ENCODE measurements around the gene HEBP1. TPM values are rescaled to one million over a fixed set of nuclear protein-coding genes. Genes with fewer than 3 reads are reported as not detected.

Gene HEBP1
- total RNA-seq, 3 donors from 2014 or later (not counting 1 experiment from before 2014, with no cell fraction given) = 10.8 to 13.5 (median 11.9) TPM

- WGBS (ENCODE audit: insufficient coverage) = 51% methylated on average over 3 of the region's 3 CpGs
- Mint-ChIP-seq H3K9me3 (no peaks in the 10 kb centered on the region), H3K36me3 (no peaks in the 10 kb centered on the region), H3K4me3 (no peak overlapping the region), H3K4me1 (peaks cover 36 to 55% of the 10 kb centered on the region in 2 donors), H3K27me3 (ENCODE audit: low read depth in 2 of 2) (no peaks in the 10 kb centered on the region), H3K27ac (no peak overlapping the region)
- no peak for ATAC-seq
- H3K9me3 ChIP-seq (ENCODE audit: control insufficient read depth, insufficient read depth, low read length) = no peaks in the 10 kb centered on the region
- H3K4me3 ChIP-seq (ENCODE audit: low read length) = no peak overlapping the region
- no peak overlapping the region for H3K27ac ChIP-seq (ENCODE audit: low read length)
- no peaks in the 10 kb centered on the region for H3K36me3 ChIP-seq (ENCODE audit: control insufficient read depth, insufficient read depth, low read length)
- intact Hi-C loops (cut with micrococcal nuclease) = no loop called here
- peaks cover 21% of the 10 kb centered on the region for H3K4me1 ChIP-seq (ENCODE audit: control insufficient read depth, insufficient read depth, low read length)
- TF ChIP-seq CTCF (IDR thresholded peaks at IDR 0.05) = no peak
- DNase-seq = no peak
- H3K27me3 ChIP-seq (ENCODE audit: control insufficient read depth, insufficient read depth, low read length) = no peaks in the 10 kb centered on the region
Observed at GRCh38 chr12:12997156-12997555, 2.9 kb downstream of the HEBP1 start.

GRCh38 chr12:12996209-12996608 lies 3.9 kb downstream of the HEBP1 start:
- no peaks in the 10 kb centered on the region for H3K9me3 Mint-ChIP-seq
- Histone ChIP-seq H3K27ac (ENCODE audit: low read length) (no peak overlapping the region), H3K27me3 (ENCODE audit: control insufficient read depth, insufficient read depth, low read length) (no peaks in the 10 kb centered on the region), H3K4me3 (ENCODE audit: low read length) (no peak overlapping the region), H3K4me1 (ENCODE audit: control insufficient read depth, insufficient read depth, low read length) (peaks cover 14% of the 10 kb centered on the region), H3K36me3 (ENCODE audit: control insufficient read depth, insufficient read depth, low read length) (no peaks in the 10 kb centered on the region), H3K9me3 (ENCODE audit: control insufficient read depth, insufficient read depth, low read length) (no peaks in the 10 kb centered on the region)
- H3K4me3 Mint-ChIP-seq = no peak overlapping the region
- intact Hi-C loops (cut with micrococcal nuclease) = no loop called here
- ATAC-seq (no peak), DNase-seq (no peak)
- WGBS (ENCODE audit: insufficient coverage) = 96% methylated on average over 3 of the region's 3 CpGs
- H3K27me3 Mint-ChIP-seq (ENCODE audit: low read depth in 2 of 2) = no peaks in the 10 kb centered on the region
- peaks cover 29 to 49% of the 10 kb centered on the region in 2 donors for H3K4me1 Mint-ChIP-seq
- no peak for TF ChIP-seq CTCF (IDR thresholded peaks at IDR 0.05)
- no peaks in the 10 kb centered on the region for H3K36me3 Mint-ChIP-seq
- no peak overlapping the region for H3K27ac Mint-ChIP-seq

- no peaks in the 10 kb centered on the region for H3K27me3 ChIP-seq (ENCODE audit: control insufficient read depth, insufficient read depth, low read length)
Observed at GRCh38 chr12:12995088-12995487, 5.0 kb downstream of the HEBP1 start.

More at GRCh38 chr12:12995088-12995487, 5.0 kb downstream of the HEBP1 start:
- intact Hi-C loops (cut with micrococcal nuclease) = no loop called here
- Mint-ChIP-seq H3K36me3 (no peaks in the 10 kb centered on the region), H3K9me3 (no peaks in the 10 kb centered on the region), H3K27ac (no peak overlapping the region), H3K4me3 (no peak overlapping the region), H3K27me3 (ENCODE audit: low read depth in 2 of 2) (no peaks in the 10 kb centered on the region), H3K4me1 (peaks cover 23 to 39% of the 10 kb centered on the region in 2 donors)
- TF ChIP-seq CTCF (IDR thresholded peaks at IDR 0.05) = no peak
- Histone ChIP-seq H3K4me1 (ENCODE audit: control insufficient read depth, insufficient read depth, low read length) (peaks cover 9% of the 10 kb centered on the region), H3K27ac (ENCODE audit: low read length) (no peak overlapping the region), H3K4me3 (ENCODE audit: low read length) (no peak overlapping the region), H3K9me3 (ENCODE audit: control insufficient read depth, insufficient read depth, low read length) (no peaks in the 10 kb centered on the region), H3K36me3 (ENCODE audit: control insufficient read depth, insufficient read depth, low read length) (no peaks in the 10 kb centered on the region)
- no peak for ATAC-seq
- whole genome bisulfite sequencing (ENCODE audit: insufficient coverage) = 100% methylated on average over 2 of the region's 3 CpGs
- DNase-seq = no peak

Measured in natural killer cell (primary cell).